Muscle of leg (tissue), 16 donors: ENCODE data around the gene ATG4A. TPM values are rescaled to one million over a fixed set of nuclear protein-coding genes. Genes with fewer than 3 reads are reported as not detected.

ENCODE experiments used
- DNase-seq: peaks from one replicate; pipeline ENCODE4 v3.0.0; 2013
- H3K27ac ChIP-seq: one replicate; pipeline ENCODE4 v1.5.1; 2013; ENCODE audit warnings: mild to moderate bottlenecking, low read length, control low read depth
- H3K27me3 ChIP-seq: one replicate; pipeline ENCODE4 v1.6.1; 2013; ENCODE audit warnings: low read length; ENCODE audit not compliant: control insufficient read depth, insufficient read depth
- H3K36me3 ChIP-seq: one replicate; pipeline ENCODE4 v1.6.1; 2013; ENCODE audit warnings: low read length; ENCODE audit not compliant: control insufficient read depth, insufficient read depth
- H3K4me1 ChIP-seq: one replicate; pipeline ENCODE4 v1.6.1; 2013; ENCODE audit warnings: low read length; ENCODE audit not compliant: control insufficient read depth, insufficient read depth
- H3K4me3 ChIP-seq: one replicate; pipeline ENCODE4 v1.5.1; 2013; ENCODE audit warnings: low read length, control low read depth
- H3K9me3 ChIP-seq: replicated peaks from 2 replicates; pipeline ENCODE4 v1.6.1; 2013; ENCODE audit warnings: low read depth, low read length; ENCODE audit not compliant: control insufficient read depth
- WGBS: methylation state at CpG from one replicate; pipeline ENCODE4 v1.1.5; 2013; ENCODE audit warnings: missing lambda C conversion rate; ENCODE audit not compliant: insufficient coverage; 5-methylcytosine and 5-hydroxymethylcytosine counted together
- long read RNA-seq, 11 donors: transcript quantifications; one replicate each; lab custom pipeline, GENCODE V29; 2026
- polyA plus RNA-seq, 8 donors: library from polyadenylated mRNA; unstranded; fragments of 120-200 nt; gene quantifications; one replicate each; pipeline versions ENCODE4 v1.2.1 to v1.2.3, GENCODE V29; 2013; ENCODE audit warnings: inconsistent platforms in 1 of 8, low replicate concordance in 1 of 8; ENCODE audit not compliant: insufficient read length in 8 of 8, insufficient read depth in 1 of 8
- total RNA-seq: library from RNA; stranded (reverse); fragments of 120-200 nt; gene quantifications from one replicate; pipeline ENCODE4 v1.2.4, GENCODE V29; 2013

ATG4A gene
- total RNA-seq = 17.3 TPM
- polyA plus RNA-seq = 10 to 100 TPM; 15.6 to 23.8 (median 18.0) TPM
- long read RNA-seq, donor 1, partial matches to known transcripts = 0 of 1 reads
- long read RNA-seq, donor 1, other reads (novel, unspliced or antisense) = 0 of 1 reads
- long read RNA-seq, donor 2 = 0 reads
- long read RNA-seq, donor 3, partial matches to known transcripts = 0 of 1 reads
- long read RNA-seq, donor 3, other reads (novel, unspliced or antisense) = 0 of 1 reads
- long read RNA-seq, donor 4, partial matches to known transcripts = 0 of 1 reads
- long read RNA-seq, donor 4, other reads (novel, unspliced or antisense) = 0 of 1 reads
- long read RNA-seq, donor 5, partial matches to known transcripts = 11 of 15 reads
- long read RNA-seq, donor 5, other reads (novel, unspliced or antisense) = 0 of 15 reads
- long read RNA-seq, donor 6, partial matches to known transcripts = 0 of 3 reads
- long read RNA-seq, donor 6, other reads (novel, unspliced or antisense) = 0 of 3 reads
- long read RNA-seq, donor 7 = 0 reads
- long read RNA-seq, donor 8, partial matches to known transcripts = 9 of 14 reads
- long read RNA-seq, donor 8, other reads (novel, unspliced or antisense) = 0 of 14 reads
- long read RNA-seq, donor 9, partial matches to known transcripts = 8 of 11 reads
- long read RNA-seq, donor 9, other reads (novel, unspliced or antisense) = 0 of 11 reads
- long read RNA-seq, donor 10, partial matches to known transcripts = 0 of 4 reads
- long read RNA-seq, donor 10, other reads (novel, unspliced or antisense) = 0 of 4 reads
- long read RNA-seq, donor 11 = 0 reads

- peak; percentile 99 for DNase-seq
- Histone ChIP-seq H3K36me3 (peaks cover 9% of the 10 kb centered on the region), H3K4me3 (peak within 1 kb of the TSS; percentile 78), H3K27me3 (peaks cover 11% of the 10 kb centered on the region), H3K9me3 (no peaks in the 10 kb centered on the region), H3K4me1 (no peaks in the 10 kb centered on the region), H3K27ac (peak within 1 kb of the TSS; percentile 97)
- 27% methylated on average over 41 of the region's 47 CpGs for WGBS
Measured at GRCh38 chrX:108091264-108091877, at the start of gene ATG4A, which contains the start of gene PSMD10. Gene ATG4A (plus strand): TSS chrX:108091778. CDS start chrX:108091827, 49 bp downstream. Gene PSMD10 (minus strand): TSS chrX:108091542. CDS start chrX:108091520, 22 bp downstream.

GRCh38 chrX:108044554-108045256, 46.9 kb upstream of the ATG4A start, which contains the start of gene VSIG1:
Gene VSIG1 (plus strand): TSS chrX:108045065. CDS start chrX:108045131, 66 bp downstream.
- Histone ChIP-seq H3K27ac (no peak within 1 kb of the TSS), H3K36me3 (no peaks in the 10 kb centered on the region), H3K4me1 (no peaks in the 10 kb centered on the region), H3K27me3 (peaks cover 8% of the 10 kb centered on the region), H3K9me3 (no peaks in the 10 kb centered on the region), H3K4me3 (no peak within 1 kb of the TSS)
- 86% methylated on average over 5 of the region's 10 CpGs for WGBS
- no peak for DNase-seq

GRCh38 chrX:108049649-108050048, 41.9 kb upstream of the ATG4A start:
- DNase-seq = peak; percentile 81
- Histone ChIP-seq H3K27ac (no peak overlapping the region), H3K36me3 (no peaks in the 10 kb centered on the region), H3K4me1 (no peaks in the 10 kb centered on the region), H3K9me3 (no peaks in the 10 kb centered on the region), H3K27me3 (peaks cover 11% of the 10 kb centered on the region), H3K4me3 (no peak overlapping the region)
- 17% methylated on average over 1 of the region's 1 CpG for WGBS

- Histone ChIP-seq H3K36me3 (no peaks in the 10 kb centered on the region), H3K27ac (no peak overlapping the region), H3K4me1 (no peaks in the 10 kb centered on the region), H3K27me3 (peaks cover 11% of the 10 kb centered on the region), H3K4me3 (no peak overlapping the region), H3K9me3 (no peaks in the 10 kb centered on the region)
- DNase-seq = no peak
Measured at GRCh38 chrX:108053218-108053617, 38.4 kb upstream of the ATG4A start.

- peaks cover 19% of the 10 kb centered on the region for H3K27me3 ChIP-seq
- no peaks in the 10 kb centered on the region for H3K36me3 ChIP-seq
Measured at GRCh38 chrX:108055546-108055945, 36.0 kb upstream of the ATG4A start.

GRCh38 chrX:108059801-108060200, 31.8 kb upstream of the ATG4A start:
- WGBS = no CpG with 5 or more reads among the region's 1 CpG
- Histone ChIP-seq H3K36me3 (no peaks in the 10 kb centered on the region), H3K4me3 (no peak overlapping the region), H3K27me3 (peaks cover 33% of the 10 kb centered on the region), H3K9me3 (no peaks in the 10 kb centered on the region), H3K27ac (no peak overlapping the region), H3K4me1 (no peaks in the 10 kb centered on the region)
- no peak for DNase-seq

More at GRCh38 chrX:108055546-108055945, 36.0 kb upstream of the ATG4A start:
- Histone ChIP-seq H3K27ac (no peak overlapping the region), H3K9me3 (no peaks in the 10 kb centered on the region), H3K4me1 (no peaks in the 10 kb centered on the region), H3K4me3 (no peak overlapping the region)
- DNase-seq = peak; percentile 24

- Histone ChIP-seq H3K27ac (no peak overlapping the region), H3K4me1 (no peaks in the 10 kb centered on the region), H3K36me3 (no peaks in the 10 kb centered on the region), H3K4me3 (no peak overlapping the region), H3K9me3 (no peaks in the 10 kb centered on the region), H3K27me3 (peaks cover 43% of the 10 kb centered on the region)
- no CpG with 5 or more reads among the region's 1 CpG for WGBS
- no peak for DNase-seq
Measured at GRCh38 chrX:108064001-108064400, 27.6 kb upstream of the ATG4A start.

GRCh38 chrX:108064613-108065012, 27.0 kb upstream of the ATG4A start:
- Histone ChIP-seq H3K27me3 (peaks cover 41% of the 10 kb centered on the region), H3K4me1 (no peaks in the 10 kb centered on the region), H3K4me3 (no peak overlapping the region), H3K27ac (no peak overlapping the region), H3K9me3 (no peaks in the 10 kb centered on the region), H3K36me3 (no peaks in the 10 kb centered on the region)
- no CpG with 5 or more reads among the region's 2 CpGs for WGBS
- no peak for DNase-seq

GRCh38 chrX:108068121-108068520, 23.5 kb upstream of the ATG4A start:
- WGBS = 50% methylated on average over 1 of the region's 1 CpG
- H3K27ac ChIP-seq = no peak overlapping the region
- H3K36me3 ChIP-seq = no peaks in the 10 kb centered on the region
- no peaks in the 10 kb centered on the region for H3K4me1 ChIP-seq
- H3K9me3 ChIP-seq = no peaks in the 10 kb centered on the region
- H3K27me3 ChIP-seq = peaks cover 34% of the 10 kb centered on the region
- H3K4me3 ChIP-seq = no peak overlapping the region
- DNase-seq = no peak
